RWPE1 (cell line): Measurements from ENCODE around the gene COX4I1.

ENCODE experiments used
- CTCF ChIA-PET: fragments of 350-600 bp; sonication (Branson Sonifier 250); formaldehyde crosslinking; extraction: SDS; loops from one replicate; lab custom pipeline; 2021; lab: Yijun Ruan, JAX
- POLR2A ChIA-PET: fragments of 400-600 bp; formaldehyde crosslinking; extraction: SDS; loops from one replicate; lab custom pipeline; 2020; ENCODE audit warnings: antibody characterized with exemption; ENCODE audit not compliant: low non-redundant PET; lab: Yijun Ruan, JAX
- DNase-seq: peaks from one replicate; pipeline ENCODE4 v3.0.0; 2012; ENCODE audit warnings: low spot score
- H3K27ac ChIP-seq: fragments of 450-650 bp; 2 replicates; pipeline ENCODE4 v1.5.1; 2017
- TF ChIP-seq, protein P1 (sequence below): fragments of 450-650 bp; conservative IDR thresholded peaks from 2 replicates; pipeline ENCODE4 v1.5.1; 2017; ENCODE audit warnings: low read depth, mild to moderate bottlenecking

Gene COX4I1

DNA sequence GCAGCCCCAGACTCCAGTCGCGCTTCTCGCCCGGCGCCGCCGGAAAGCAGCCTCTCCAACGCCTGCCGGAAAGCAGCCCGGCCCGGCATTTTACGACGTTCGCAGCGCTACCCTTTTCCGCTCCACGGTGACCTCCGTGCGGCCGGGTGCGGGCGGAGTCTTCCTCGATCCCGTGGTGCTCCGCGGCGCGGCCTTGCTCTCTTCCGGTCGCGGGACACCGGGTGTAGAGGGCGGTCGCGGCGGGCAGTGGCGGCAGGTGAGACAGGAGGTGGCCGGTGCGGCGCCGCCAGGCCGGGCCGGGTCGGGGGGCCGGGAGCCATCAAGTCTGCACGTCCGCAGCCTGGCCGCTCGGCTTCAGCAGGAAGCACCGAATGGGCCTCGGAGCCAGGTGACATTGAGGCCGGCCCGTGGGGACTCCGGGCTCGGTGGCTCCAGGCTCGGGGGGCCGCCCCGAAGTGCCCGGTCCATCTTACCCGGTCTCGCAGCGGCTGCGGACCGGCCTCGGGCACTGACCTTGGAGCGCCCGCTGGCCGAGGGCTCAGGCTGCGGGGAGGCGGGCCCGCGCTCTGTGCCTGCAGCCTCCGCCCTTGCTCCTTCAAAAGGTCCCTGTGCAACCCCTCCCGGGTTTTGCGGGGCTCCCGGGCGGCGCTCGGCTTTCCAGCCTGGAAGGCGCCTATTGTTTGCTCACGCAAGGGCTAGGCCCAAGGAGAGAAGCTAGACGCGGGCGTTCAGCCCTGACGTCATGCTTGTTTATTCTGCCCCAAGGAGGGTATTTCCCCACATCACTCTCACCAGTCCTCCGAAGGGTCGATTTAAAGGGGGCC lies at the start of gene COX4I1, which contains the start of gene EMC8:
Gene COX4I1 (plus strand): TSS at position 199 of the 824 bp plus-strand sequence. CDS start 1,511 bp downstream, outside the sequence.
Gene EMC8 (minus strand): TSS at position 48 of the 824 bp plus-strand sequence. CDS start 249 bp downstream, outside the sequence.
- DNase-seq = peak; percentile 91
- POLR2A ChIA-PET = no interaction called here
- TF ChIP-seq, protein P1, sequence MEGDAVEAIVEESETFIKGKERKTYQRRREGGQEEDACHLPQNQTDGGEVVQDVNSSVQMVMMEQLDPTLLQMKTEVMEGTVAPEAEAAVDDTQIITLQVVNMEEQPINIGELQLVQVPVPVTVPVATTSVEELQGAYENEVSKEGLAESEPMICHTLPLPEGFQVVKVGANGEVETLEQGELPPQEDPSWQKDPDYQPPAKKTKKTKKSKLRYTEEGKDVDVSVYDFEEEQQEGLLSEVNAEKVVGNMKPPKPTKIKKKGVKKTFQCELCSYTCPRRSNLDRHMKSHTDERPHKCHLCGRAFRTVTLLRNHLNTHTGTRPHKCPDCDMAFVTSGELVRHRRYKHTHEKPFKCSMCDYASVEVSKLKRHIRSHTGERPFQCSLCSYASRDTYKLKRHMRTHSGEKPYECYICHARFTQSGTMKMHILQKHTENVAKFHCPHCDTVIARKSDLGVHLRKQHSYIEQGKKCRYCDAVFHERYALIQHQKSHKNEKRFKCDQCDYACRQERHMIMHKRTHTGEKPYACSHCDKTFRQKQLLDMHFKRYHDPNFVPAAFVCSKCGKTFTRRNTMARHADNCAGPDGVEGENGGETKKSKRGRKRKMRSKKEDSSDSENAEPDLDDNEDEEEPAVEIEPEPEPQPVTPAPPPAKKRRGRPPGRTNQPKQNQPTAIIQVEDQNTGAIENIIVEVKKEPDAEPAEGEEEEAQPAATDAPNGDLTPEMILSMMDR = no peak
- H3K27ac ChIP-seq = peak within 1 kb of the TSS; percentile 86
- CTCF ChIA-PET = no interaction called here

DNA sequence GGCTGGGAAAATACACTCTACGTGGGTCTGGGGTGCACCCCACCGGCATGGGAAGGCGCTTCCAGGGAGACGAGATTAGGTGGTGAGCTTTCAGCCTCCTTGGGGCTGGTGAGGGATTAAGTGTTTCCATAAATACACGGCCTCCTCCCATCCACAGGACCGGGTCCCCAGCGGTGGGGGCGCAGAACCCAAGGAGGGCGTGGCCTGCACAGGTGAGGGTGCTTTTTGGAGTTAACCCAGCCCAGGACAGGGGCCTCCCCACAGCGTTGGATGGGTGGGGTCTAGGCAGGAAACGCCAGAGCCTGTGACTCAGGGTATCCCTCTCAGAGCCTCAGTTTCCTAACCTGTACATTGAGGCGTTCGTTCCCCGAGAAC lies 49.7 kb upstream of the COX4I1 start:
- H3K27ac ChIP-seq = peak overlapping the region; percentile 99
- ChIA-PET POLR2A (interaction anchor here (0.6 kb wide), 1 partner anchor 88 kb away, joined by 3 read pairs; no protein-coding TSS in a partner anchor), CTCF (interaction anchor here (0.7 to 1.0 kb wide), 3 partner anchors 20 to 471 kb away, joined by 3 to 5 read pairs (median 4); no protein-coding TSS in a partner anchor)
- TF ChIP-seq, protein P1 = no peak
- DNase-seq = no peak

DNA sequence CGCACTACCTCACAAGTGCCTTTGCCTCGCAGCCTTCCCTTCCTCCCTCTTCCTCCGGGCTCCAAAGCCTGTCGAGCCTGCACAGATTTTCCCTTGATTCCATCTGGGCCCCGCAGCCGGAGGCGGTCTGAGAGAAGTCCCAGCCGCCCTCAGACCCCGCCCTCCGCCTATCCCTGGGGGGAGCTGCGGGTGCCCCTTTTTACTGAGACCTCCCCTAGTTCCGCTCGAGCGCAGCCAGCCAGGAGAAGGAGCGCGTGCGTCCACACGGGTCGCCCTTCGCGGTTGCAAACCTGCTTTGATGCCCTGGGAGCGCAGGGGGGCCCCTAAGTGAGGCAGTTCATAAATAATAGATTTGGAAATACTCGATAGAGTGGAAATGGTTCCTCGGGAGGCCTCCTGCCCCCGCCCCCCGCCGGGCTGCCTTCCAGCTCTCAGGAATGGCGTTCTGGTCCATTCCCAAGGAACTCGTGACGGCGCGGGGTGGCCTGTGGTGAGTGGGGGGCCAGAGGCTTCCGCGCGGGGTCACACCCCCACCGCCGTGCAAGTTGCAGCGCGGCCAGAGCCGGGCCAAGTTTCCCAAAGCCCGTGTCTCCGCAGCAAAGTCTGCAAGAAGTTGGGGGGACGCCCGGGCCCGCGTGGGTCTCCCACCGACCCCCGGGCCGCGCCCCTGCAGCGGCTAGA lies 49.2 kb upstream of the COX4I1 start:
- H3K27ac ChIP-seq = peak overlapping the region; percentile 99
- peak; percentile 44 for DNase-seq
- POLR2A ChIA-PET = interaction anchor here (0.6 kb wide), 1 partner anchor 89 kb away, joined by 3 read pairs; no protein-coding TSS in a partner anchor
- CTCF ChIA-PET = interaction anchor here (0.7 to 1.0 kb wide), 2 partner anchors 21 to 266 kb away, joined by 3 to 4 read pairs; no protein-coding TSS in a partner anchor
- TF ChIP-seq, protein P1 = no peak

DNA sequence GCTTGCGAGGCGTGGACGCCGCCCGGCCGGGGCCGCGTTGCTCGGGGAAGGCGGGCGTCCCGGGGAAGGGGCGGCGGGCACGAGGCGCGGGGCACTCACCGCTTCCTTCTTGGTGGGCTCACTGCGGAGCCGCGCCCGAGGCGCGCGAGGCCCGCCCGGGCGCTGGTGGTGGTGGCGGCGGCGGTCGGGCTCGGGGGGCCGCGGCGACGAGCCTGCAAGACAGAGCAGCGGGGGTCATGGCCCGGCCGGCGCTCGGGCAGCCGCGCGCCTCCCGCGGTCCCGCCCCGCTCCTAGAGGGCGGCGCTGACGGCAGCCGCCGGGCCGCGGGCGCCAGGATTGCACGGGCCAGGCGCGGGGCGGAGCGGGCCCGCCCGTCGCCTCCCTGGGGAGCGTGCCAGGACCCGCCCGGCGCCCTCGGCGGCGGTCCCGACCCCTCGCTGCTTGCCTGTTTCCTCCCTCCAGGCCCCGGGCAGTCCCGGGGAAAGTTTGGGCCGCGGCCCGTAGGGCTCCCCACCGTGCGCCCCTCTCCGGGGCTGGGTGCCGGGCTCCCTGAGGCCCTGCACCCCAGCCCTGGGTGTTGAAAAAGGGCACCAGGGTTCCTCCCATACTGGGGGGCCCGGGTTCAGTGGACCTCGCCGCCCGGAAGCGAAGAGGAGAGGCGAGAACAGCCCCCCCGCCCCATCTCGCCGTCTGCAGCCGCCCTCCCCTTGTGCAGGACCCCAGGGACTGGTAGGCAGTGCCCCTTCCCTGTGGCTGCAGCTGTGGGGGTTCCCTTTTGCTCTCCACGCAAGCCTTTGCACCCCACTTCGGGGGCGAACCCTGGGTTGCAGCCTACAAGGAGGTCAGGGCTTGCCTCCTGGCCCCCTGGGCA lies 48.4 kb upstream of the COX4I1 start, which contains the start of gene C16orf74:
Gene C16orf74 (minus strand): TSS at position 270 of the 871 bp plus-strand sequence. CDS start 15,879 bp downstream, outside the sequence.
- DNase-seq = peak; percentile 79
- CTCF ChIA-PET = interaction anchor here (1.0 to 1.4 kb wide), 2 partner anchors 22 to 33 kb away, joined by 3 to 6 read pairs; no protein-coding TSS in a partner anchor
- POLR2A ChIA-PET = no interaction called here
- TF ChIP-seq, protein P1 = no peak
- H3K27ac ChIP-seq = peak within 1 kb of the TSS; percentile 99

DNA sequence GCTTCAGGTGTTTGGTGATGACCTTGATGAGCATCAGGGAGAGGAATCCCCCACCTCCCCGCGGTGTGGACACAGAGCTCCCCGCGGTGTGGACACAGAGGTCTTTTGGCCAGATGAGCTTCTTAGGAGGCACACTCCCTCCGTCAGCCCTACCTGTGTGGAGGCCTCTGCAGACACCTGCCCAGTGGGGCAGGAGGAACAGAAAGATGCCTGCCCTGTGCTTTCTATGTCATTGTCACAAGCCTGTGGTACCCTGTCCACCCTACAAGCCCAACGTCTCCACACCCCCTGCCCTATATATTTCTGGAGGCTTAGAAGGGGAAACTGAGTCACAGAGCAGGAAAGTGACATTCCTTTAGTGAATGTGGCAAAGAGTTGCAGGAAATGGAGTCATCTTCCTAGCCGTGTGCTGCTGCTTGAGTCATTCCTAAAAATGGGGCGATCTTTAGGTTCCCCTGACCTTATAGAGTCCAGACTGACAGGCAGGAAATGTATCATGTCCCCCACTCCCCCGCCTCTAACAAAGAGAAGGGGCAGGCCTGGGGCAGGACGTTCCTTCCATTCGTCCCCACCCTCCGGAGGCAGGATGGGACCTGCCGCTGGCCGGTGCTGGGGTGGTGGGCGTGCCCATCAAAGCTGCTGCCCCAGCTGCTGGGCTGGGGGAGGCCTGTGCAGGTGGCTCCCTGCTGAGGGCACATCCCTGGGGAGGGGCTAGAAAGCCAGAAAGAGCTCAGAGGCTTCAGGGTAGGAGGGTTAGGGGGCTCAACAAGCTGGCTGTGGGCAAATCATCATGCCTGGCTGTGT lies 47.6 kb upstream of the COX4I1 start:
- peak overlapping the region; percentile 99 for H3K27ac ChIP-seq
- CTCF ChIA-PET = interaction anchor here (0.8 to 1.4 kb wide), 2 partner anchors 34 to 76 kb away, joined by 4 to 6 read pairs; no protein-coding TSS in a partner anchor
- POLR2A ChIA-PET = interaction anchor here (0.6 kb wide), 1 partner anchor 10 kb away, joined by 3 read pairs; no protein-coding TSS in a partner anchor
- TF ChIP-seq, protein P1 = no peak
- peak; percentile 87 for DNase-seq
